ENCODE results near the gene CYB5D1. TPM values are rescaled to one million over a fixed set of nuclear protein-coding genes. Genes with fewer than 3 reads are reported as not detected.

CYB5D1 gene
- total and polyA plus RNA-seq, 2 of the 8 experiments (the other 6 are each of a cell fraction or from before 2014, with no cell fraction given) = 11.0 to 18.0 TPM

DNA sequence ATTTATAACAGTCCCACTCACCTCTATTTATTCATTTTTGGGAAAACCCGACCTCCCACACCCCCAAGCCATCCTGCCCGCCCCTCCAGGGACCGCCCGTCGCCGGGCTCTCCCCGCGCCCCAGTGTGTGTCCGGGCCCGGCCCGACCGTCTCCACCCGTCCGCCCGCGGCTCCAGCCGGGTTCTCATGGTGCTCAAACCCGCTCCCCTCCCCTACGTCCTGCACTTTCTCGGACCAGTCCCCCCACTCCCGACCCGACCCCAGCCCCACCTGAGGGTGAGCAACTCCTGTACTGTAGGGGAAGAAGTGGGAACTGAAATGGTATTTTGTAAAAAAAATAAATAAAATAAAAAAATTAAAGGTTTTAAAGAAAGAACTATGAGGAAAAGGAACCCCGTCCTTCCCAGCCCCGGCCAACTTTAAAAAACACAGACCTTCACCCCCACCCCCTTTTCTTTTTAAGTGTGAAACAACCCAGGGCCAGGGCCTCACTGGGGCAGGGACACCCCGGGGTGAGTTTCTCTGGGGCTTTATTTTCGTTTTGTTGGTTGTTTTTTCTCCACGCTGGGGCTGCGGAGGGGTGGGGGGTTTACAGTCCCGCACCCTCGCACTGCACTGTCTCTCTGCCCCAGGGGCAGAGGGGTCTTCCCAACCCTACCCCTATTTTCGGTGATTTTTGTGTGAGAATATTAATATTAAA, 3.6 kb upstream of the CYB5D1 start (continued):
- TF ChIP-seq CREB1 (IDR thresholded peaks at IDR 0.05) (no peak), KDM5A (IDR thresholded peaks at IDR 0.05; ENCODE audit: low read length) (no peak), YY1 (IDR thresholded peaks at IDR 0.05; ENCODE audit: low read depth, low read length) (no peak), ASH2L (IDR thresholded peaks at IDR 0.05; ENCODE audit: low read length) (no peak), ATF2 (IDR thresholded peaks at IDR 0.05; ENCODE audit: low read length) (no peak), MAFK (IDR thresholded peaks at IDR 0.05; ENCODE audit: low read depth, low read length) (no peak), NRF1 (IDR thresholded peaks at IDR 0.05; ENCODE audit: low read depth, low read length) (no peak)
- TF ChIP-seq, protein P1, sequence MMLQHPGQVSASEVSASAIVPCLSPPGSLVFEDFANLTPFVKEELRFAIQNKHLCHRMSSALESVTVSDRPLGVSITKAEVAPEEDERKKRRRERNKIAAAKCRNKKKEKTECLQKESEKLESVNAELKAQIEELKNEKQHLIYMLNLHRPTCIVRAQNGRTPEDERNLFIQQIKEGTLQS (IDR thresholded peaks at IDR 0.05; ENCODE audit: insufficient read depth, low read depth, low read length) = no peak

Data from H1 (cell line).